Limb (tissue), 2 donors: ENCODE results near the gene CCSER1.
"Not testable (repeated sequence)": the region's sequence is repeated elsewhere in the genome, so short reads cannot be mapped to it uniquely, and the experiment has no call there.

ENCODE experiments used
- DNase-seq, 2 donors: peaks; one replicate each; pipeline ENCODE4 v3.0.0-alpha.2; 2016; ENCODE audit errors: extremely low spot score in 2 of 2

CCSER1 gene

GRCh38 chr4:90648791-90649190, 521.6 kb downstream of the CCSER1 start:
- DNase-seq: no peak

GRCh38 chr4:90660672-90661071, 533.5 kb downstream of the CCSER1 start:
- DNase-seq: no peak

- DNase-seq: no peak
Observed at GRCh38 chr4:90670183-90670582, 543.0 kb downstream of the CCSER1 start.

GRCh38 chr4:90689739-90690138, 562.5 kb downstream of the CCSER1 start:
- DNase-seq: no peak

- no peak for DNase-seq
Observed at GRCh38 chr4:90695411-90695810, 568.2 kb downstream of the CCSER1 start.

GRCh38 chr4:90705501-90705900, 578.3 kb downstream of the CCSER1 start:
- not testable (repeated sequence) for DNase-seq

GRCh38 chr4:90715242-90715641, 588.0 kb downstream of the CCSER1 start:
- no peak for DNase-seq

- no peak for DNase-seq
Observed at GRCh38 chr4:90718931-90719330, 591.7 kb downstream of the CCSER1 start.

GRCh38 chr4:90727938-90728337, 600.7 kb downstream of the CCSER1 start:
- no peak for DNase-seq

GRCh38 chr4:90730752-90731151, 603.6 kb downstream of the CCSER1 start:
- no peak for DNase-seq

- no peak for DNase-seq
Observed at GRCh38 chr4:90733211-90733610, 606.0 kb downstream of the CCSER1 start.

GRCh38 chr4:90745176-90745575, 618.0 kb downstream of the CCSER1 start:
- DNase-seq: no peak

- no peak for DNase-seq
Observed at GRCh38 chr4:90753068-90753467, 625.9 kb downstream of the CCSER1 start.

- DNase-seq: no peak
Observed at GRCh38 chr4:90757534-90758060, 630.4 kb downstream of the CCSER1 start.

GRCh38 chr4:90760059-90760458, 632.9 kb downstream of the CCSER1 start:
- no peak for DNase-seq

GRCh38 chr4:90766837-90767236, 639.6 kb downstream of the CCSER1 start:
- no peak for DNase-seq

GRCh38 chr4:90769251-90769650, 642.1 kb downstream of the CCSER1 start:
- DNase-seq: no peak

- no peak for DNase-seq
Observed at GRCh38 chr4:90780193-90780592, 653.0 kb downstream of the CCSER1 start.

- no peak for DNase-seq
Observed at GRCh38 chr4:90786602-90787001, 659.4 kb downstream of the CCSER1 start.

GRCh38 chr4:90792696-90793095, 665.5 kb downstream of the CCSER1 start:
- no peak for DNase-seq

GRCh38 chr4:90798948-90799347, 671.8 kb downstream of the CCSER1 start:
- no peak for DNase-seq

- no peak for DNase-seq
Observed at GRCh38 chr4:90799895-90800294, 672.7 kb downstream of the CCSER1 start.

- no peak for DNase-seq
Observed at GRCh38 chr4:90815569-90815968, 688.4 kb downstream of the CCSER1 start.

GRCh38 chr4:90816754-90817153, 689.6 kb downstream of the CCSER1 start:
- DNase-seq: no peak
